ENCODE measurements around the gene PLEKHG7.
"Not testable (repeated sequence)": the region's sequence is repeated elsewhere in the genome, so short reads cannot be mapped to it uniquely, and the experiment has no call there.

The PLEKHG7 gene, protein sequence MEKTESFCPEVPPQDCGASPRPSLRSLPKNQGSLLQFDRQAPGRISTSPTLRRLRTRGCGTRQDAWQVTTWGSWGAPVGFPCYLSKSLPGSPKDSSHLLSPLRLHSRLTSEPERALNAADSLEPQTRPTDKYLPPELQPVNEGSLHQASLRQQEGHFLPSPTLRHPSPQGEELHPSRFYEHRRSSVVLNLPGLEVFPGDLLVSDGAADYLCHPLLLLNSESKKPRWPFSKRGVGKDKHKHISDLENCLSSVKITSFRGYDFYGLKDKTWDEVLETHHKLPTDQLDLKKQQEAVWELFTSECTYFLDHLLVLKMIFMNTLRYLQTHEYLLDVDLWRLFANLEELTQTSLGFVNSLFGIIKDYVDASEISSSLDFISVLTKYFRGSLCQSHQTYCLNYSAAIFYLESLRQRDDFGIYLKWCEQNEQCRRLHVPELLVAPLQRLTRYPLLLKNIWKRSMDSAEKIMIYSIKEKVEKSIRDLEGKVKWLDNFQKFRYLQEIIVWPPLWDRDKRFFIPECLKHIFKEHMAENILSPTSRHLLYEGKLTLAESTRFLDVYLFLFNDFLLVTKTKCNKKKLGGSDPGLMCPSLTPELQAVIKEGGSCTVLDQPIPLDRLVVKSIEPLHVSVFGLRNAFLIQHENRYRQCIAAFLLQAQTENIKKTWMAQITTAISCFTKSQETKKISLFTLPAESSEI

DNA sequence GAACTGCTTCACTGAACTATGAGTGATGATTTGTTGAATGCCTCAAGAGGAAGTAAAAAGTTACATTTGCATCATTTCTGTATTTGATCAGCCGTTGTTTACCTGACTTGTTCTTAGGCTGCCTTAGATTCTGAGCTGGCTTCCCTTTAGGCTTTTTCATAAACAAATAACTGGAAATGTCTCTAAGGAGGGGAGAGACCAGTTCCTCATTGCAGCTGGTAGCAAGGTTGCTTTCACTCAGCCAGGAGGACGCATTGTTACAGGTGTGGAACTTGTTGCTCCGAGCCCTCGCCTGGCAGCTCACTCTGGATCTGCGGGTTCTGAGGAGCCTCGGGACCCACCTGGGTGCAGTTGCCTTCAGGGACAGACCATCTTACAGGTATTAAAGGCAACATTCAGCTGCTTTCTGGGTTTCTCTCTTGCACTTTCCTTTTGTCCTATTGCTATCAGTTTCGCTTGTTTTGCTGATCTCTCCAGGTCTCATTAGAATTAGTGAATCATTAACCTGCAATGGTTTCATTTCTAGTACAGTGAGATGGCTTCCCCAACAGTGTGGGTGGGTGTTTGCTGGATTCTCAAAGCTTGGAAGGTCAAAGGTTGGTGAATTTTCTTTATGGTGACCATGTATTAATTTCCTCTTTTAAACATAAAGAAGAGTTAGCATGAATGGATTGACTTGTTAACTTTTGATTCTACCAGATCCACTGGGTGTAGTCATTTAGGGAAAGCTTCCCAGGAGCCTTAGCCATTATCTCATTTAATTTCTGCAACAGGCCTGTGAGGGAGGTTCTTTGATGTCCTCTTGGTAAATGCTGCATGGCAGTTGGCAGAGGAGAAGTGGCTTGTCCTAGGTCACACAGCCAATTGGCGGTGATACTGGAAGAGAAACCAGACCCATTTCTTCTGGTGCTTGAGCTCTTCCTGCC lies at the start of gene PLEKHG7:
Gene PLEKHG7 (plus strand): TSS at position 236 of the 926 bp plus-strand sequence. CDS start 3,643 bp downstream, outside the sequence.
- DNase-seq, result no peak

DNA sequence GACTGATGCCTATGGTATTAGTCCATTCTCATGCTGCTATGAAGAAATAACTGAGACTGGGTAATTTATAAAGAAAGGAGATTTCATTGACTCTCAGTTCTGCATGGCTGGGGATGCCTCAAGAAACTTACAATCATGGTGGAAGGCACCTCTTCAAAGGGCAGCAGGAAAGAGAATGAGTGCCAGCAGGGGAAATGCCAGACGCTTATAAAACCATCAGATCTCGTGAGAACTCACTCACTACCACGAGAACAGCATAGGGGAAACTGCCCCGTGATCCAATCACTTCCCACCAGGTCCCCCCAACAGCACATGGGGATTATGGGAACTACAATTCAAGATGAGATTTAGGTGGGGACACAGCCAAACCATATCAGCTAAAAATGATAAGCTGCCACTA lies 48.5 kb upstream of the PLEKHG7 start:
- not testable (repeated sequence) for DNase-seq

DNA sequence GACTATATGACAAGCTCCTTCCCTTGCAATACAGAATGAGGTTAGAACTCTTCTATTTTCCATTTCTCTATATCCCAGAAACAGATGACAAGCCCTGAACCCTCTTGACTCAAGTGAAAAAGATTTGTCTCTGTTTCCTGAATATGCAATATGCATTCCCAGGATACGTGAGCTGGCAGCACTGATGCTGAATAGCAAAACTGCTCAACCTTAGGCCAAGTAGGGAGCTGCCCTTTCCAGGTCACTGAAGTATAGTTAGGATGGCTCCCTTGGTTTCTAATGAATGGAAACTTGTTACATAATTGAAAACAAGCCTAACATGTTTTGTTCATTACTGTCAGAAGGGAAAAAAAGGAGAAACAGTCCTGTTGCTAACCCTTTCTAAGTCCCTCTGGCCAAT lies 47.9 kb upstream of the PLEKHG7 start:
- DNase-seq, result no peak

DNA sequence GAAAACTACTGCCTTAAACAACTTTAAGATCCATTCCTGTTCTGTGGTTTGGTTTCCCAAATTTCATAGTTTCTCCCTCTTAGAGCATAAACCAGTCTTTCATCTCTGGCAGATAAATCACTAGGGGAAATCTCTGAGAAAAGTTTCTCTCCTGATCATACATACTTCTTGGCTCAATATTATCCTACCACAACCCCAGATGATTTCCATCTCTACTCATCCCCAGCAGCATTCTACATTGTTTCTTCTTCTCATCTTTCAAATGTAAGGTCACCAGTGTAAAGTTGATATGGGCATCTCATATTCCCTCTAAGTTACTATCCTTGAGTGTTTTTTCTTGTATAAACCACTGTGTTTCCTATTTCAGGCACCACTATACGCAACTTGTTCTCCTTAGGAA lies 45.9 kb upstream of the PLEKHG7 start:
- no peak for DNase-seq

DNA sequence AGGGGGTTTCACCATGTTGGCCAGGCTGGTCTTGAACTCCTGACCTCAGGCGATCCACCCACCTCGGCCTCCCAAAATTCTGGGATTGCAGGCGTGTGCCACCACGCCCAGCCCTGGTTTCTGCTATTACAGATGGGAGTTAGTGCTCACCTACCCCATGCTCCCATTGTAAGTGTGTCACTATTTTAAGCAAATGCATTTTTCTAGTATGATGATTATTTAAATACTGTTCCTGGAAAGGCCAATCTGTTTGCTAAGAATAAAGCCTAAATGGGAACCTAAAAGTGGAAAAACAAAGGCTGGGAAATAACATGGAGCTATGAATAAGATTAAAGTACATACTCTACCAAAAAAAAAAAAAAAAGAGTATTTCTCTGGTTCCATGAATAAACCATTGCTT lies 45.0 kb upstream of the PLEKHG7 start:
- DNase-seq, result no peak

DNA sequence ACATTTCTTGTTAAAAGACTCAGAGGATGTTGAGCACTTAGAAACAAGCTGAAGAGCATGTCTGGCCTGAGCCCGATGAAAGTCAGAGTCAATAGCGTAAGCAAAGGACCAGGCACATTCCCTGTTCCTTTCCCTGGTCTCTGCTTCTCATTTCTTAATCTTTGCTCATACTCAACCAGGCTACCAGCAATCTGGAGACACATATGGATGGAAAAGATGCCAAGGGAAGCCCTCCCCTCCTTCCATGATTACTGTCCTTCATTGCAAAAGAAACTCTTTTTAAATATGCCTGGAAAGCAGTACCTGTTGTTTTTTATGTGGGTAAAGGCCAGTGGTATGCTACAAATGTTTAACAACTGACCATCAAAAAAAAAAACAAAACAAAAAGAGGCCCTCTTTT lies 44.2 kb upstream of the PLEKHG7 start:
- DNase-seq, result no peak

DNA sequence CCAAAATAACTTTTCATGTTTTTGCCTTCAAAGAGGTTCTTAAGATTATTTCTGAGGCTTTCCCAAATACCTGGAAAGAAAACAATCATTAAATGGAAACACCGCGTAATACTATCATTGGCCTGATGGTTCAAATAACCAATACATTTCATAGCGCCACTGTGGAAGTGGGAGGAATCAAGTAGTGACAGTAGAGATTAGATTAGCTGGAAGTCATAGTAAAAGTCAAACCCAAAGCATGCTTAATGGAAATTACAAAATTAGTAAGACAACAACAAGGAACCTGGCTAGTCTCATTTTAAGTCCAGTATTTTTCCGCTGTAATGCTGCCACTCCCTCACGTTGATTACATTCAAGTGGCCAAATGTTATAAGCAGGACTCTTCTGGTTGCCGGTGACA lies 41.5 kb upstream of the PLEKHG7 start:
- no peak for DNase-seq

DNA sequence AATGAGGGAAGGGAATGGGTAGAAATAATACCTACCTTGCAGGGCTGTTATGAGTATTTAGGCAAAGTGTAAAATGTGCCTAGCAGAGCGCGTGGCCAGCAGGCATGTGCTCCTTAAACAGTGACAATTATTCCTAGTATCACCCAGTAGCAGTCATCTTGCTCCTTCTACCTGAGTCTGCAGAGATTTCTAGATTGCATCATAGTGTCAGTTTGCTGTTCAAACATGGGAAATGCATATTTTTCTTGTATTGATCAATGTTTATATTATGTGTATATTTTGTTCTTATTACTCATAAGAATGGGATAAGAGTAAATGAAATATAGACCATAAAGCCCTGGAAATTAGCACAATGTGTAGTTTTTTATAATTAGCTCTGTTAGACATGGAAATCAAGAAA lies 37.3 kb upstream of the PLEKHG7 start:
- no peak for DNase-seq

DNA sequence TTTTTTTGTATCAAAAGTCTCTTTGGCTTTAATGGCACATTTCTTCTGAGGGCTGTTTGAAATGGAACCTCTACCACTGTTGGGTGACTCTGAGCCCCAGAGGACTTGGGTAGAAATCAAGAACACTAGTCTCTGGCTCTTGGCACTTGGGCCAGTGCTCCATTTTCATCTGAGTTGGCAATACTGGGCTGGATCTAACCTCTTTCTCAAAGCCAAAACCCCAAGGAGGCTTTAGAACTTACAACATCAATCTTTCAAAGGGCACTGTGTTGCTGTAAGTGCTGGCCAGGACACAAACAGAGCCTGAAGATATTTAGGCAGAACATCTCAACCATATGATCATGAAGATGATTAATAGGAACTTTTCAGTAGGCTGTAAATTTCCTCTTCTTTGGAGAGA lies 34.0 kb upstream of the PLEKHG7 start:
- no peak for DNase-seq

DNA sequence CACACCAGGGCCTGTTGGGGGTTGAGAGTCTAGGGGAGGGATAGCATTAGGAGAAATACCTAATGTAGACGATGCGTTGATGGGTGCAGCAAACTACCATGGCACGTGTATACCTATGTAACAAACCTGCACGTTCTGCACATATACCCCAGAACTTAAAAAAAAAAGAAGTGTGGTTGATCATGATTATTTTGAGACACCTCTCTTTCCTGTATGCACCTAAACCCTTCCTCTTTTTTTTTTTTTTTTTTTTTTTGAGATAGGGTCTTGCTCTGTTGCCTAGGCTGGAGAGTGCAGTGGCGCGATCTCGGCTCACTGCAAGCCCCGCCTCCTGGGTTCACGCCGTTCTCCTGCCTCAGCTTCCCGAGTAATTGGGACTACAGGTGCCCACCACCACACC lies 31.3 kb upstream of the PLEKHG7 start:
- DNase-seq, result not testable (repeated sequence)

DNA sequence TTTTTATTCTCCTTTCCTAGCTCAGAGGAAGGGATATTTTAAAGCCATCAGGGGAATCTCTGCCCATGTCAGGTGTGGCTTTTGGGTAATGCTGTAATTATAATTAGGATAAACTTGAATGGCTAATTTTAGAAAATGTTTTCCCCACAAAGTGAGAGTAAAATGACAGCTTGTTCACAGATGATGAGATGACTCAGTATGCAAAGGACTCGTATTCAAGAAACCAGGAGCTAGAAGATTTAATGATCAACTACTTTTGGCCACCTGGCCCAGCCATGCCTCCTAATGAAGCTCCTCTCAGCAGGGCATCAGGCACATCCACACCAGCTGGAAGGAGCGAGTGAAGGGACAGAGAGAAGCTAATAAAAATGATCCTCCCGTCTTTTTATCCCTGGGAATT lies 29.0 kb upstream of the PLEKHG7 start:
- no peak for DNase-seq

DNA sequence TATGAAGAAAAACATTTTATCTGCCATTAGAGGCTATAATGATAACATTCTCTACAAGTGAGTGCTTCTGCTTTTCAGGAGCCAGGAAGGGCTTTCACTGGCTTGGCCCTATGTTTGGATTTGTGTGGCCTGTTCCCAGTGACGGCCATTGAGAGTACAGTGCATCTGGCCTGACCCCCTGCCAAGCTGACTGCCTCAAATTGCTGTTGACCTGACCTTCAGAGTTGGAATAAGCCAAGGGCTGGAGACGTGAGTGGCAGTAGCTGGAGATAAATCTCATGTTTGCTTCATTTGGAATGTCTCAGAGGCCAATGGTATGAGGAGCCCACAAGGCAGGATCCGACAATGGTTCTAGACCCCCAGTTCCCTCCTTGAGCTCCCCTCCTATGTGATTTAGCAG lies 28.3 kb upstream of the PLEKHG7 start:
- no peak for DNase-seq

DNA sequence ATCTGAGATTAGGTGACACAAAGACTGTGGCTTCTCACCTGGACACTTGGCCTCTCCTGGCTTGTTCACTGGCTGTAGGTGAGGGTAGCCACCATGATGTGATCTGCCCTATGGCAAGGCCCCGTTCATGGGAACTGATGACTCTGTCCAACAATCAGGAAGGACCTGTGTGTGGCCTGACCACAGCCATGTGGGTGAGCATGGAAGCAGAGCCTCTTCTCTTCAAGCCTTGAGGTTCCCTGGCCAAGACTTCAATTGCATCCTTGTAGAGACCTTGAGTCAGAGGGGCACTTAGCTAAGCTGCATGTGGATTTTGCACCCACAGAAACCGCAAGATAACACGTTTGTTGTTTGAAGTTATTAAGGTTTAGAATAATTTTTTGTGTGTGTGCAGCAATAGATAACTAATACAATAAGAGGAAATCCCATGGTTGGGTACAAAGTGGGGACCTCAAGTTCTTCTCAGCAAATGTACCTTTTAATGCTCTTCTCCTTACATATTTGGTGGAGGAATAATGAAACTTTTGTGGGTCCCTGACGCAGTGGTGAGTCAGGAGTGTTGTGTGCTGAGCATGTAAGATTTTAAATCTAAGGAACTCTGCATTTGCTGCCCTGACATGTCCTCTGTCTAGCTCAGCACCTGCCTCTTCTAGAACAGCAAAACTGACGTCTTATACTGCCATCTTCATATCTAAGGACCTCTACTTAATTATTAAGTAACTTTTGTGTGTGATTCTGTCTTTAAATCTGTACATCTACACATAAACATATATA lies 27.5 kb upstream of the PLEKHG7 start:
- DNase-seq, result no peak

DNA sequence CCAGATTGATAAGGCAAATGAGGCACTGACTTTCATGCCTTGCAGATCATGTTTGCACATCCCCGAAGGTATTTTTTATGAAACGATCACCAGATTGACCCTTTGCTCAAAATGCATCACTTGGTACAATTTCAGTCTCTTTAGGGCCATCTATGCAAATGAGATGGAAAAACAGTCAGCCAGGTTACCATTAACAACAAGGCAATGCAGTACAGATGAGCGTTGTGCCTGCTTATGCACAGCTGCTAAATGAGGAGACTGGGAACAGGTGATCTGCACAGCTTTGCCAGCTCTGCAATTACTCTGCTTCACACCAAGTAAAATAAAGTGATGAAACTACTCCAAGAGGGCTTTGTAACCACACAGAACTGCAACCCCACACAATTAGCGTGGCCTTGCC lies 26.1 kb upstream of the PLEKHG7 start:
- DNase-seq, result no peak

DNA sequence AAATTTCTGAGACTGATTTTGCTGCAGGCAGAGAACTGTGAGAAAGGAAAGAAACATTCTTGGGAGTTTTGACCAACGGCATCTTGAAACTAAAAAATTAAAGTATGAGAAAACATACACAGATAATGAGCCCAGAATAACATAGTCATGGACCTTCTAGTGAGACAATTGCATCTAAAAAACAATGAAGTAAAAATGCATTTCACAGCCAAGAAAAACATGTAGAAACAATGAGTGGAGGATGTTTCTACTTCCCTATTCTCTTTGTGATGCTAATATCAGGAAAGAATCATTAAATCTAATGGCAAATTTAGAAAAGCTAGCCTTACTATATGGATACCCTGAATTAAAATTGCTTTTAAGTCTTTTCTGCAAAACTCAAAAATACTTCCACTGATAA lies 12.2 kb upstream of the PLEKHG7 start:
- no peak for DNase-seq

DNA sequence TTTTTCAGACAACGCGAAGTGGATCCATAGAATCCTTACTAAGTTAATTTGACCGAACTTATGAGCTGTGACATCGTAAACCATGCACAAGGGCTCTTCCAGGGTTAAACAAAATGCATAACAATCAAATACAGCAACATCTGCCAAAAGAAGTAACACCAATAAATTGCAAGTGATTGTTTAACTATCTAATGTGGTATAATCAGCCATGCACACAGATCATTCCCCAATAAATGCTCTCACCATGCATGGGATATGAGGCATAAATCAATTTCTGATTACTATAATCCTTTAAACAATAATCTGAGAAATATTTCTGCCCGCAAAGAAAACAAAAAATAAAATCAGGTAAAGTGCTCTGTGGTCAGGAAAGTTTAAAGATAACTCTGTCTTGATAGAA lies 7.7 kb upstream of the PLEKHG7 start:
- DNase-seq, result no peak

DNA sequence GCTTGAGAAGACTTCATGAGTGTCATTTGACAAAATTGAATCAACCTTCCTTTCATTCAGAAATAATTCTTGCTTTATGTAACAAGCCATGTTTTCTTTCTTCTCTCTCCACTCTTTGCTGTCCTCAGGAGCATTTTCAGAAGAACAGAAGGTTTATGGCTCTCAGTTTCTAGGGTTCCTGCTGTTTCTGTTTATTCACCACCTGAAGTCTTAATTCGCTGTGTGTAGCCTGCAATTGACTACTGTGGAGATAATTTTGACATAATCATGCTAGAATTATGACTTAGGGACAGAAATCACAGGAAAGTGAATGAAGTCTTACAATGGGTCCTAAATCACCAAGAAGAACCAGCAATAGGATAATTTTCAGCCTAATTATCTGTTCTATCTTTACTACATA lies 7.2 kb upstream of the PLEKHG7 start:
- no peak for DNase-seq

DNA sequence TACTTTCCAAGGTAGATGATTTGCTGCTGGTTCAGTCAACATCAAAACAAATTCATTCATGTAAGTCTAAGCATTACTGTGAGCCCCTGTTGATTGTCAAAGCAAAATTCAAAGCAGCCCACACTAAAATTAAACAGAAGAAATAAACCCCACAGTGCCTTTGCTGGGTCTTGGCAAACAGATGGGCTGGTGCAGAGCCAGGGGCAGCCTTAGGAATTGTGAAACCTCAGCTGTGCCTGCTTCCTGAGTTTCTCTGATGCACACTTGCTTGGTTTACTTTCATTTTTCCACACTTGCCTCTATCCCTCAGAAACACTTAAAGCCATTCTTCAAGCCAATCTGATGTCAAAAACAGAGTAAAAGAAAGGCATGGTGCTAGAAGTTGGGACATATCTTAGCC lies 6.6 kb upstream of the PLEKHG7 start:
- no peak for DNase-seq

DNA sequence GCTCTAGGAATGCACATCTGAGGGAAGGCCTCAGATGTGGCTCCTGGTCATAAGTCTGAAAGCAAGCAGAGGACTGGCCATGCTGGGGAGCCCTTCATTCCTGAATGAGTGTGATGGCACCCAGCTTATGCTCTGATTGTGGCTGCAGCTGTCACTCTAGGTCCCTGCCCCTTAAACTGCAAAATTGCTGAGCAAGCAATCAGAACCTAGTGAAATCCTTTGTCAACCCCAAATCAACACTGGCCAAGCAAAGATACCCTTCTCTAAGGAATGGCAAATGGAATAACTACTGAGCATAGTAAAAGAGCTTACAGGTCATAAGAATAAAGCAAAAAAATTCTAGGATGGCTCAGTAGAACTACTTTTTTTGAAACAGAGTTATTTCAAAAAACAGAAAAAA lies 4.3 kb upstream of the PLEKHG7 start:
- DNase-seq, result no peak

DNA sequence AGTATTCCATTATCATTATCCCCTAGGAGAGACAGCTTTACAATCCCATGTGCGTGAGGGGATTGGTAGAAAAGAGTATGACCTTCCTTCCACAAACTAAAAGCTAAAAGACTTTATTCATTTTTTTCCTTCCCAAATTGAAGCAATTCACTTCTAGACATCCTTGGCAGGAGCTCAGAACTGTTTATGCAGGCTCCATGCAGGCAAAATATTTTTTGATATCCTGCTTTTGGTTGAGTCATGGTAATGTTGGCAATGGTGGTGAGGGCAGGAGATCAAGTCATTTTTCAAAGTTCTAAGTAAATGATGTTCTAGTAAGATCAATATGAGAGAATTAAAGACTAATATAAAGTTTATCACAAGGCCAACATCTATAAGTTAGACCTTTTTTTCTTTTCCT lies 1.3 kb upstream of the PLEKHG7 start:
- DNase-seq, result no peak

DNA sequence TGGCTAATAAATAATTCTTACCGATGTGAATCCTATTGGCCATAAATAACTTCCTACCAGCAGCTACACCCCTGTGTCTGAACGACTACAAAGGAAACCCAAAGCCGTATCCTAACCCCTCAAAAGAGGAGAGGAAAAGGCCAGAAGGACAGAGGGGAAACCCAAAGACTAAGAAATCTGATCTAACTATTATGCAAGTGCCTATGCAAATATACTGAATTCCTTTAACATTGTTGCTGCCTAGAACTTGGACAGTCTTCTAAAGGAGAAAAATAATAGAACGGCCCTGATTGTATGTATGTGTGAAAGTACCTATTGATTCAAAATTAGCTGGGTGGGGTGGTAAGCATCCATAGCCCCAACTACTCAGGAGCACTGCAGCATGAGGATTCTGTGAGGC lies 997 bp downstream of the PLEKHG7 start:
- no peak for DNase-seq

DNA sequence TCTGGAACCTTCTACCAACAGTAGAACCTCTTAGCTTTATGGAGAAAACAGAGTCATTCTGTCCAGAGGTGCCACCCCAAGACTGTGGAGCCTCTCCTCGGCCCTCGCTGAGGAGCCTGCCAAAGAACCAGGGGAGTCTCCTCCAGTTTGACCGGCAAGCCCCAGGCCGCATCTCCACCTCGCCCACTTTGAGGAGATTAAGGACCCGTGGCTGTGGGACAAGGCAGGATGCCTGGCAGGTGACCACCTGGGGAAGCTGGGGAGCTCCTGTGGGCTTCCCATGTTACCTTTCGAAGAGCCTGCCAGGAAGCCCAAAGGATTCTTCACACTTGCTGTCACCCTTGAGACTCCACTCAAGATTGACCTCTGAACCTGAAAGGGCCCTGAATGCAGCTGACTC lies 3.8 kb downstream of the PLEKHG7 start:
- DNase-seq, result no peak

DNA sequence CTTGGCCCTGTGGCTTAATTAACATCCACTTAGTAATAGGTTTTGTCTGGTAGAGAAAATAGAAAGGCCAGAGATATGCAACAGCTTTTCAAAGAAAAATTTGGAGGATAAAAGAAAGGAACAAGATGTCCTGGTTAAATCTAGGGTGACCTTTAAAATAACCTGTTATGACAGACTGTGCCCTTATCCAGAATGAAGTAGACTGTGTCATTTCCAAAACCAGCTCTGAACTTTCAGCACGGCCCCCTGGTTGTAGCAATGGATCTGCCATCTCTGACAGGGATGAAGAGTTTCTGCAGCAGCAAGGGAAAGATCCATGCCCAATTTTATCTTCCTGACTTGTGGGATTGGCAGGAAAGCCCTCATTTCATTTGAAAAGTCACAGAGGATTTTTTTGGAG lies 5.1 kb downstream of the PLEKHG7 start:
- DNase-seq, result no peak

All from activated effector memory CD4-positive, alpha-beta T cell treated with Interleukin-2 at 50 U/mL for 16 hours (primary cell).